ENCODE results near the gene TRAF1.

TRAF1 gene

GRCh38 chr9:120901755-120902568, 24.6 kb downstream of the TRAF1 start:
- no peak overlapping the region for H3K9ac ChIP-seq (ENCODE audit: low read length)
- H3K36me3 ChIP-seq (ENCODE audit: insufficient read depth, low read length), result no peaks in the 10 kb centered on the region
- no peaks in the 10 kb centered on the region for H3K4me1 ChIP-seq (ENCODE audit: insufficient read depth, low read length)
- no peak overlapping the region for H3K27ac ChIP-seq (ENCODE audit: low read depth, low read length)
- H3K9me3 ChIP-seq (ENCODE audit: low read length), result no peaks in the 10 kb centered on the region
- H3K27me3 ChIP-seq (ENCODE audit: control insufficient read depth in 1 of 2, insufficient read depth in 2 of 2, low read length in 2 of 2), result no peaks in the 10 kb centered on the region
- no peak overlapping the region for H3K4me3 ChIP-seq (ENCODE audit: low read depth in 1 of 2, low read length in 2 of 2)

- no peak overlapping the region for H3K4me3 ChIP-seq (ENCODE audit: low read depth in 1 of 2, low read length in 2 of 2)
- no peak overlapping the region for H3K9ac ChIP-seq (ENCODE audit: low read length)
- no peaks in the 10 kb centered on the region for H3K9me3 ChIP-seq (ENCODE audit: low read length)
- no peaks in the 10 kb centered on the region for H3K36me3 ChIP-seq (ENCODE audit: insufficient read depth, low read length)
- no peak overlapping the region for H3K27ac ChIP-seq (ENCODE audit: low read depth, low read length)
- no peaks in the 10 kb centered on the region for H3K27me3 ChIP-seq (ENCODE audit: control insufficient read depth in 1 of 2, insufficient read depth in 2 of 2, low read length in 2 of 2)
- H3K4me1 ChIP-seq (ENCODE audit: insufficient read depth, low read length), result no peaks in the 10 kb centered on the region
Observed at GRCh38 chr9:120900824-120901223, 25.8 kb downstream of the TRAF1 start.

GRCh38 chr9:120899490-120900068, 27.0 kb downstream of the TRAF1 start:
- H3K4me3 ChIP-seq (ENCODE audit: low read depth in 1 of 2, low read length in 2 of 2), result no peak overlapping the region
- H3K9me3 ChIP-seq (ENCODE audit: low read length), result no peaks in the 10 kb centered on the region
- no peaks in the 10 kb centered on the region for H3K27me3 ChIP-seq (ENCODE audit: control insufficient read depth in 1 of 2, insufficient read depth in 2 of 2, low read length in 2 of 2)
- no peak overlapping the region for H3K27ac ChIP-seq (ENCODE audit: low read depth, low read length)
- peaks cover 5% of the 10 kb centered on the region for H3K4me1 ChIP-seq (ENCODE audit: insufficient read depth, low read length)
- no peak overlapping the region for H3K9ac ChIP-seq (ENCODE audit: low read length)
- H3K36me3 ChIP-seq (ENCODE audit: insufficient read depth, low read length), result no peaks in the 10 kb centered on the region

GRCh38 chr9:120898396-120898795, 28.2 kb downstream of the TRAF1 start:
- H3K9me3 ChIP-seq (ENCODE audit: low read length), result no peaks in the 10 kb centered on the region
- no peak overlapping the region for H3K4me3 ChIP-seq (ENCODE audit: low read depth in 1 of 2, low read length in 2 of 2)

GRCh38 chr9:120895951-120896350, 30.6 kb downstream of the TRAF1 start:
- H3K27me3 ChIP-seq (ENCODE audit: control insufficient read depth in 1 of 2, insufficient read depth in 2 of 2, low read length in 2 of 2), result no peaks in the 10 kb centered on the region
- H3K27ac ChIP-seq (ENCODE audit: low read depth, low read length), result no peak overlapping the region
- H3K36me3 ChIP-seq (ENCODE audit: insufficient read depth, low read length), result no peaks in the 10 kb centered on the region
- H3K9me3 ChIP-seq (ENCODE audit: low read length), result no peaks in the 10 kb centered on the region
- H3K4me1 ChIP-seq (ENCODE audit: insufficient read depth, low read length), result peaks cover 10% of the 10 kb centered on the region
- H3K9ac ChIP-seq (ENCODE audit: low read length), result no peak overlapping the region
- no peak overlapping the region for H3K4me3 ChIP-seq (ENCODE audit: low read depth in 1 of 2, low read length in 2 of 2)

More at GRCh38 chr9:120898396-120898795, 28.2 kb downstream of the TRAF1 start:
- H3K4me1 ChIP-seq (ENCODE audit: insufficient read depth, low read length), result peaks cover 10% of the 10 kb centered on the region
- no peaks in the 10 kb centered on the region for H3K36me3 ChIP-seq (ENCODE audit: insufficient read depth, low read length)
- H3K9ac ChIP-seq (ENCODE audit: low read length), result no peak overlapping the region
- H3K27me3 ChIP-seq (ENCODE audit: control insufficient read depth in 1 of 2, insufficient read depth in 2 of 2, low read length in 2 of 2), result no peaks in the 10 kb centered on the region
- no peak overlapping the region for H3K27ac ChIP-seq (ENCODE audit: low read depth, low read length)

GRCh38 chr9:120894321-120895148, 32.1 kb downstream of the TRAF1 start:
- Histone ChIP-seq H3K9ac (ENCODE audit: low read length) (peak overlapping the region; percentile 40), H3K4me3 (ENCODE audit: low read depth in 1 of 2, low read length in 2 of 2) (peak overlapping the region; percentile 27 to 61), H3K36me3 (ENCODE audit: insufficient read depth, low read length) (no peaks in the 10 kb centered on the region), H3K27me3 (ENCODE audit: control insufficient read depth in 1 of 2, insufficient read depth in 2 of 2, low read length in 2 of 2) (no peaks in the 10 kb centered on the region), H3K4me1 (ENCODE audit: insufficient read depth, low read length) (peaks cover 10% of the 10 kb centered on the region), H3K9me3 (ENCODE audit: low read length) (no peaks in the 10 kb centered on the region), H3K27ac (ENCODE audit: low read depth, low read length) (peak overlapping the region; percentile 72)

- Histone ChIP-seq H3K27me3 (ENCODE audit: control insufficient read depth in 1 of 2, insufficient read depth in 2 of 2, low read length in 2 of 2) (no peaks in the 10 kb centered on the region), H3K9me3 (ENCODE audit: low read length) (no peaks in the 10 kb centered on the region), H3K9ac (ENCODE audit: low read length) (no peak overlapping the region), H3K4me3 (ENCODE audit: low read depth in 1 of 2, low read length in 2 of 2) (peak overlapping the region; percentile 27 to 61), H3K36me3 (ENCODE audit: insufficient read depth, low read length) (no peaks in the 10 kb centered on the region), H3K27ac (ENCODE audit: low read depth, low read length) (peak overlapping the region; percentile 5), H3K4me1 (ENCODE audit: insufficient read depth, low read length) (peaks cover 10% of the 10 kb centered on the region)
Observed at GRCh38 chr9:120893611-120894307, 32.8 kb downstream of the TRAF1 start.

GRCh38 chr9:120892748-120893610, 33.6 kb downstream of the TRAF1 start:
- Histone ChIP-seq H3K4me1 (ENCODE audit: insufficient read depth, low read length) (peaks cover 10% of the 10 kb centered on the region), H3K27ac (ENCODE audit: low read depth, low read length) (no peak overlapping the region)

GRCh38 chr9:120891884-120892747, 34.5 kb downstream of the TRAF1 start:
- Histone ChIP-seq H3K4me3 (ENCODE audit: low read depth in 1 of 2, low read length in 2 of 2) (no peak overlapping the region), H3K4me1 (ENCODE audit: insufficient read depth, low read length) (peaks cover 10% of the 10 kb centered on the region), H3K27me3 (ENCODE audit: control insufficient read depth in 1 of 2, insufficient read depth in 2 of 2, low read length in 2 of 2) (no peaks in the 10 kb centered on the region), H3K36me3 (ENCODE audit: insufficient read depth, low read length) (no peaks in the 10 kb centered on the region), H3K9ac (ENCODE audit: low read length) (no peak overlapping the region), H3K9me3 (ENCODE audit: low read length) (no peaks in the 10 kb centered on the region), H3K27ac (ENCODE audit: low read depth, low read length) (no peak overlapping the region)

More at GRCh38 chr9:120892748-120893610, 33.6 kb downstream of the TRAF1 start:
- no peaks in the 10 kb centered on the region for H3K27me3 ChIP-seq (ENCODE audit: control insufficient read depth in 1 of 2, insufficient read depth in 2 of 2, low read length in 2 of 2)
- H3K9ac ChIP-seq (ENCODE audit: low read length), result no peak overlapping the region
- no peaks in the 10 kb centered on the region for H3K36me3 ChIP-seq (ENCODE audit: insufficient read depth, low read length)
- no peaks in the 10 kb centered on the region for H3K9me3 ChIP-seq (ENCODE audit: low read length)
- no peak overlapping the region for H3K4me3 ChIP-seq (ENCODE audit: low read depth in 1 of 2, low read length in 2 of 2)

Measured in muscle layer of colon (tissue), 2 donors.